ENCODE measurements around the gene LEFTY2.

GRCh38 chr1:225944951-225945350 lies 3.9 kb upstream of the LEFTY2 start:
- TF ChIP-seq CTCF (conservative IDR thresholded peaks at IDR 0.05; ENCODE audit: low read length), result no peak
- TF ChIP-seq EZH2phosphoT487 (IDR thresholded peaks at IDR 0.05; ENCODE audit: borderline replicate concordance), result no peak

Data from Loucy (cell line).